Endothelial cell (in vitro differentiated cells): ENCODE measurements around the gene ARHGAP15. TPM values are rescaled to one million over a fixed set of nuclear protein-coding genes. Genes with fewer than 3 reads are reported as not detected.

ENCODE experiments used
- DNase-seq: peaks from one replicate; pipeline ENCODE4 v3.0.0; 2021; ENCODE audit warnings: low spot score
- H3K27ac Mint-ChIP-seq: one replicate; pipeline ENCODE4 v1.8.0; 2021; ENCODE audit warnings: mixed read lengths, inconsistent platforms; ENCODE audit not compliant: unreplicated experiment
- H3K27me3 Mint-ChIP-seq: one replicate; pipeline ENCODE4 v1.8.0; 2021; ENCODE audit warnings: mild to moderate bottlenecking, moderate library complexity, mixed read lengths, inconsistent platforms; ENCODE audit not compliant: unreplicated experiment
- H3K36me3 Mint-ChIP-seq: one replicate; pipeline ENCODE4 v1.8.0; 2021; ENCODE audit warnings: mild to moderate bottlenecking, low read depth, mixed read lengths, inconsistent platforms; ENCODE audit not compliant: unreplicated experiment
- H3K4me1 Mint-ChIP-seq: one replicate; pipeline ENCODE4 v1.8.0; 2021; ENCODE audit warnings: mild to moderate bottlenecking, mixed read lengths, inconsistent platforms; ENCODE audit not compliant: unreplicated experiment
- H3K4me3 Mint-ChIP-seq: one replicate; pipeline ENCODE4 v1.8.0; 2021; ENCODE audit warnings: mild to moderate bottlenecking, mixed read lengths, inconsistent platforms; ENCODE audit not compliant: unreplicated experiment
- H3K9me3 Mint-ChIP-seq: one replicate; pipeline ENCODE4 v1.8.0; 2021; ENCODE audit warnings: mixed read lengths, inconsistent platforms; ENCODE audit not compliant: unreplicated experiment
- CTCF ChIP-seq: fragments of 200-600 bp; sonication (generic); IDR thresholded peaks from one replicate; pipeline ENCODE4 v1.5.0; 2021; ENCODE audit warnings: antibody characterized with exemption; ENCODE audit not compliant: unreplicated experiment
- total RNA-seq: library from RNA; stranded (reverse); fragmentation: NEBNext Ultra II Directional; extraction: Animal tissue kit (Norgen Biotek cat#: 25700); gene quantifications from one replicate; pipeline ENCODE4 v1.2.1, GENCODE V29; 2021; ENCODE audit not compliant: unreplicated experiment

Gene ARHGAP15
- total RNA-seq, 1 donor from 2014 or later, result not detected

- TF ChIP-seq CTCF, result no peak
- Mint-ChIP-seq H3K27ac (no peak overlapping the region), H3K4me1 (no peaks in the 10 kb centered on the region), H3K9me3 (no peaks in the 10 kb centered on the region), H3K4me3 (no peak overlapping the region), H3K27me3 (no peaks in the 10 kb centered on the region), H3K36me3 (no peaks in the 10 kb centered on the region)
- no peak for DNase-seq
Measured at GRCh38 chr2:143594161-143594560, 464.9 kb downstream of the ARHGAP15 start.

GRCh38 chr2:143594745-143595144 lies 465.5 kb downstream of the ARHGAP15 start:
- H3K27me3 Mint-ChIP-seq, result no peaks in the 10 kb centered on the region
- no peaks in the 10 kb centered on the region for H3K4me1 Mint-ChIP-seq
- H3K27ac Mint-ChIP-seq, result no peak overlapping the region
- no peak for DNase-seq
- H3K36me3 Mint-ChIP-seq, result no peaks in the 10 kb centered on the region
- no peaks in the 10 kb centered on the region for H3K9me3 Mint-ChIP-seq
- H3K4me3 Mint-ChIP-seq, result no peak overlapping the region
- no peak for TF ChIP-seq CTCF

GRCh38 chr2:143600116-143600515 lies 470.9 kb downstream of the ARHGAP15 start:
- Mint-ChIP-seq H3K4me1 (no peaks in the 10 kb centered on the region), H3K36me3 (no peaks in the 10 kb centered on the region), H3K27me3 (no peaks in the 10 kb centered on the region), H3K27ac (no peak overlapping the region), H3K4me3 (no peak overlapping the region), H3K9me3 (no peaks in the 10 kb centered on the region)
- no peak for TF ChIP-seq CTCF
- no peak for DNase-seq

GRCh38 chr2:143601828-143602227 lies 472.6 kb downstream of the ARHGAP15 start:
- Mint-ChIP-seq H3K9me3 (no peaks in the 10 kb centered on the region), H3K4me1 (no peaks in the 10 kb centered on the region), H3K36me3 (no peaks in the 10 kb centered on the region), H3K27me3 (no peaks in the 10 kb centered on the region), H3K4me3 (no peak overlapping the region), H3K27ac (no peak overlapping the region)
- DNase-seq, result no peak
- no peak for TF ChIP-seq CTCF

GRCh38 chr2:143603035-143603655 lies 473.9 kb downstream of the ARHGAP15 start:
- H3K4me3 Mint-ChIP-seq, result no peak overlapping the region
- H3K36me3 Mint-ChIP-seq, result no peaks in the 10 kb centered on the region
- TF ChIP-seq CTCF, result no peak
- no peaks in the 10 kb centered on the region for H3K9me3 Mint-ChIP-seq
- H3K27ac Mint-ChIP-seq, result no peak overlapping the region
- no peak for DNase-seq
- H3K4me1 Mint-ChIP-seq, result no peaks in the 10 kb centered on the region
- no peaks in the 10 kb centered on the region for H3K27me3 Mint-ChIP-seq
